Measurements from ENCODE around the gene TKTL1. TPM values are rescaled to one million over a fixed set of nuclear protein-coding genes. Genes with fewer than 3 reads are reported as not detected.

TKTL1 gene
- total and polyA plus RNA-seq, 3 donors from 2014 or later = 224 to 268 (median 233) TPM

- Histone ChIP-seq H3K27ac (peak overlapping the region; percentile 98 to 99), H3K9me3 (no peaks in the 10 kb centered on the region), H3K36me3 (ENCODE audit: low read depth, missing control alignments) (no peaks in the 10 kb centered on the region), H3K4me1 (peaks cover 11% of the 10 kb centered on the region), H3K4me3 (peak overlapping the region; percentile 68 to 85), H3K27me3 (no peaks in the 10 kb centered on the region)
- WGBS, 2 donors = 1% methylated on average over 23 of the region's 38 CpGs; no CpG with 5 or more reads in 1 of the 2 donors
- DNase-seq = no peak
- no peak for TF ChIP-seq CTCF (IDR thresholded peaks at IDR 0.05)
- intact Hi-C loops (cut with DNase I; ENCODE audit: low total_unique reads) = no loop called here
These were observed 84.0 kb downstream of the TKTL1 start for GRCh38 chrX:154379569-154379951.

Other genes starting within 250 kb of the TKTL1 start
- gene MECP2, start 198.1 kb upstream of the TKTL1 start, total RNA-seq = 10 to 100 TPM; 85.4 to 86.4 TPM
- 25.0 TPM for gene MECP2, start 198.1 kb upstream of the TKTL1 start, polyA plus RNA-seq (ENCODE audit: insufficient read depth, low read depth, low replicate concordance)
- gene OPN1LW, start 151.6 kb upstream of the TKTL1 start, total RNA-seq = under 1 TPM in 1 of 2 donors, not detected in 1; 0.31 TPM
- not detected for gene OPN1LW, start 151.6 kb upstream of the TKTL1 start, polyA plus RNA-seq (ENCODE audit: insufficient read depth, low read depth, low replicate concordance)
- gene OPN1MW, start 113.2 kb upstream of the TKTL1 start, total RNA-seq = not detected
- not detected for gene OPN1MW, start 113.2 kb upstream of the TKTL1 start, polyA plus RNA-seq (ENCODE audit: insufficient read depth, low read depth, low replicate concordance)
- not detected for gene OPN1MW2, start 76.0 kb upstream of the TKTL1 start, total RNA-seq
- not detected for gene OPN1MW2, start 76.0 kb upstream of the TKTL1 start, polyA plus RNA-seq (ENCODE audit: insufficient read depth, low read depth, low replicate concordance)
- gene OPN1MW3, start 38.2 kb upstream of the TKTL1 start, total RNA-seq = not detected
- gene OPN1MW3, start 38.2 kb upstream of the TKTL1 start, polyA plus RNA-seq (ENCODE audit: insufficient read depth, low read depth, low replicate concordance) = not detected
- 1 to 10 TPM; 4.2 to 6.4 TPM for gene TEX28, start 671 bp upstream of the TKTL1 start, total RNA-seq
- gene TEX28, start 671 bp upstream of the TKTL1 start, polyA plus RNA-seq (ENCODE audit: insufficient read depth, low read depth, low replicate concordance) = 9.0 TPM
- 100 to 1,000 TPM; 400 to 532 TPM for gene FLNA, start 78.8 kb downstream of the TKTL1 start, total RNA-seq
- 474 TPM for gene FLNA, start 78.8 kb downstream of the TKTL1 start, polyA plus RNA-seq (ENCODE audit: insufficient read depth, low read depth, low replicate concordance)
- 10 to 100 TPM; 65.6 to 69.6 TPM for gene EMD, start 83.5 kb downstream of the TKTL1 start, total RNA-seq
- 74.2 TPM for gene EMD, start 83.5 kb downstream of the TKTL1 start, polyA plus RNA-seq (ENCODE audit: insufficient read depth, low read depth, low replicate concordance)
- gene RPL10, start 102.6 kb downstream of the TKTL1 start, total RNA-seq = 1,000 to 10,000 TPM in 1 of 2 donors, 100 to 1,000 TPM in 1; 925 to 1,913 TPM
- 1,423 TPM for gene RPL10, start 102.6 kb downstream of the TKTL1 start, polyA plus RNA-seq (ENCODE audit: insufficient read depth, low read depth, low replicate concordance)
- 10 to 100 TPM; 36.5 to 42.2 TPM for gene DNASE1L1, start 113.5 kb downstream of the TKTL1 start, total RNA-seq
- gene DNASE1L1, start 113.5 kb downstream of the TKTL1 start, polyA plus RNA-seq (ENCODE audit: insufficient read depth, low read depth, low replicate concordance) = 18.5 TPM
- gene TAFAZZIN, start 115.7 kb downstream of the TKTL1 start, total RNA-seq = 10 to 100 TPM; 32.1 to 48.7 TPM
- 11.8 TPM for gene TAFAZZIN, start 115.7 kb downstream of the TKTL1 start, polyA plus RNA-seq (ENCODE audit: insufficient read depth, low read depth, low replicate concordance)
- gene ATP6AP1, start 132.9 kb downstream of the TKTL1 start, total RNA-seq = 100 to 1,000 TPM in 1 of 2 donors, 10 to 100 TPM in 1; 95.1 to 158 TPM
- gene ATP6AP1, start 132.9 kb downstream of the TKTL1 start, polyA plus RNA-seq (ENCODE audit: insufficient read depth, low read depth, low replicate concordance) = 119 TPM
- 100 to 1,000 TPM; 158 to 162 TPM for gene GDI1, start 141.4 kb downstream of the TKTL1 start, total RNA-seq
- 118 TPM for gene GDI1, start 141.4 kb downstream of the TKTL1 start, polyA plus RNA-seq (ENCODE audit: insufficient read depth, low read depth, low replicate concordance)
- gene FAM50A, start 148.3 kb downstream of the TKTL1 start, total RNA-seq = 10 to 100 TPM; 38.4 to 38.5 TPM
- 29.6 TPM for gene FAM50A, start 148.3 kb downstream of the TKTL1 start, polyA plus RNA-seq (ENCODE audit: insufficient read depth, low read depth, low replicate concordance)
- gene PLXNA3, start 162.5 kb downstream of the TKTL1 start, total RNA-seq = 10 to 100 TPM; 37.3 to 63.5 TPM
- 24.7 TPM for gene PLXNA3, start 162.5 kb downstream of the TKTL1 start, polyA plus RNA-seq (ENCODE audit: insufficient read depth, low read depth, low replicate concordance)
- 10 to 100 TPM; 29.1 to 30.9 TPM for gene LAGE3, start 183.5 kb downstream of the TKTL1 start, total RNA-seq
- gene LAGE3, start 183.5 kb downstream of the TKTL1 start, polyA plus RNA-seq (ENCODE audit: insufficient read depth, low read depth, low replicate concordance) = 12.4 TPM
- 10 to 100 TPM; 16.8 to 18.9 TPM for gene UBL4A, start 190.8 kb downstream of the TKTL1 start, total RNA-seq
- gene UBL4A, start 190.8 kb downstream of the TKTL1 start, polyA plus RNA-seq (ENCODE audit: insufficient read depth, low read depth, low replicate concordance) = 13.3 TPM
- gene SLC10A3, start 194.8 kb downstream of the TKTL1 start, total RNA-seq = 10 to 100 TPM; 25.0 to 26.5 TPM
- 22.4 TPM for gene SLC10A3, start 194.8 kb downstream of the TKTL1 start, polyA plus RNA-seq (ENCODE audit: insufficient read depth, low read depth, low replicate concordance)
- 10 to 100 TPM; 24.7 to 41.1 TPM for gene FAM3A, start 220.4 kb downstream of the TKTL1 start, total RNA-seq
- gene FAM3A, start 220.4 kb downstream of the TKTL1 start, polyA plus RNA-seq (ENCODE audit: insufficient read depth, low read depth, low replicate concordance) = 24.0 TPM

All from testis (tissue), 3 donors.